ENCODE data around the gene GABRB1. TPM values are rescaled to one million over a fixed set of nuclear protein-coding genes. Genes with fewer than 3 reads are reported as not detected.
"Not testable (repeated sequence)": the region's sequence is repeated elsewhere in the genome, so short reads cannot be mapped to it uniquely, and the experiment has no call there.

GABRB1 gene
- total RNA-seq, 4 donors from 2014 or later = not detected

DNA sequence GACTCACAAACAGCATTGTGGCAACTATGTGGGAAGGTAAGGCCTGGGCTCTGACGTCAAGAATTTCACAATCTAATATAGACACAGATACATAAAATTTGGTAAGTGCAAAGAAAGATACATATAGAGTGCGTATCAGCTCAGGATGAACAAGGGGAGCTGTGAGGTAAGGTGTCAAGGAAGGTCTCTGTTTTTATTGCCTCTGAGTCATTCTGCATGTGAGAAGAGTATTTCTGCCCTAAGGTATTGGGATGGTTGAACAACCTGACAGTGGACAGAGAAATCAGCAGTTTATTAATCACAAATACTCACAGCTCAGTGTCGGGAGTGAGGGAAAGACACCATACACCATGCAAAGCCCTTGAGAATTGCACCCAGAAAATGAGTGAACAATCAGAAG is 342.3 kb downstream of the GABRB1 start:
- no peak for DNase-seq (ENCODE audit: low spot score in 2 of 2)
- 89 to 90% methylated on average over 3 of the region's 3 CpGs for WGBS, 2 donors
- TF ChIP-seq POLR2A (IDR thresholded peaks at IDR 0.05) = no peak
- TF ChIP-seq, protein P1, sequence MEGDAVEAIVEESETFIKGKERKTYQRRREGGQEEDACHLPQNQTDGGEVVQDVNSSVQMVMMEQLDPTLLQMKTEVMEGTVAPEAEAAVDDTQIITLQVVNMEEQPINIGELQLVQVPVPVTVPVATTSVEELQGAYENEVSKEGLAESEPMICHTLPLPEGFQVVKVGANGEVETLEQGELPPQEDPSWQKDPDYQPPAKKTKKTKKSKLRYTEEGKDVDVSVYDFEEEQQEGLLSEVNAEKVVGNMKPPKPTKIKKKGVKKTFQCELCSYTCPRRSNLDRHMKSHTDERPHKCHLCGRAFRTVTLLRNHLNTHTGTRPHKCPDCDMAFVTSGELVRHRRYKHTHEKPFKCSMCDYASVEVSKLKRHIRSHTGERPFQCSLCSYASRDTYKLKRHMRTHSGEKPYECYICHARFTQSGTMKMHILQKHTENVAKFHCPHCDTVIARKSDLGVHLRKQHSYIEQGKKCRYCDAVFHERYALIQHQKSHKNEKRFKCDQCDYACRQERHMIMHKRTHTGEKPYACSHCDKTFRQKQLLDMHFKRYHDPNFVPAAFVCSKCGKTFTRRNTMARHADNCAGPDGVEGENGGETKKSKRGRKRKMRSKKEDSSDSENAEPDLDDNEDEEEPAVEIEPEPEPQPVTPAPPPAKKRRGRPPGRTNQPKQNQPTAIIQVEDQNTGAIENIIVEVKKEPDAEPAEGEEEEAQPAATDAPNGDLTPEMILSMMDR (IDR thresholded peaks at IDR 0.05) = no peak
- intact Hi-C loops (cut with DNase I; ENCODE audit: low total_unique reads) = no loop called here
- H3K4me3 ChIP-seq (ENCODE audit: low read depth, poor library complexity, severe bottlenecking) = no peak overlapping the region

DNA sequence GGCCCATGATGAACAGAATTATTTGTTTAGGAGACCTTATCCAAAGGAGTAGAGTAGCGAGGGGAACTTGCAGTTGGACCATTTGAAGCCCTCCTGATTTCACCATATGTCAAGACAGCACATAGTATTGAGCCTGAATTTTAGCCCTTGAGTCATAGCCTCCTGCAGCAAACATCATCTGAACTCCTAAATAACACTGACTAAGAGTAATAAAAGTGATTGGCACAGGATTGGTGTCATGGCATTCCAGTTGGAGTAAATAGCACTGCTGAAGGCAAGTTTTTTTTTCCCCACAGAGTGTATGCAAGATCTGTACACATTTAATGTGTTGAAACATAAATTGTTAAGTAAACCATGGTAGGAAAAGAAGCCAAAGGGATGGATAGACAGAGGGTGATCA is 343.1 kb downstream of the GABRB1 start:
- TF ChIP-seq POLR2A (IDR thresholded peaks at IDR 0.05) = no peak
- TF ChIP-seq, protein P1 (IDR thresholded peaks at IDR 0.05) = no peak
- WGBS, 2 donors = 87 to 92% methylated on average over 1 of the region's 1 CpG
- DNase-seq (ENCODE audit: low spot score in 2 of 2) = no peak
- H3K4me3 ChIP-seq (ENCODE audit: low read depth, poor library complexity, severe bottlenecking) = no peak overlapping the region
- intact Hi-C loops (cut with DNase I; ENCODE audit: low total_unique reads) = no loop called here

DNA sequence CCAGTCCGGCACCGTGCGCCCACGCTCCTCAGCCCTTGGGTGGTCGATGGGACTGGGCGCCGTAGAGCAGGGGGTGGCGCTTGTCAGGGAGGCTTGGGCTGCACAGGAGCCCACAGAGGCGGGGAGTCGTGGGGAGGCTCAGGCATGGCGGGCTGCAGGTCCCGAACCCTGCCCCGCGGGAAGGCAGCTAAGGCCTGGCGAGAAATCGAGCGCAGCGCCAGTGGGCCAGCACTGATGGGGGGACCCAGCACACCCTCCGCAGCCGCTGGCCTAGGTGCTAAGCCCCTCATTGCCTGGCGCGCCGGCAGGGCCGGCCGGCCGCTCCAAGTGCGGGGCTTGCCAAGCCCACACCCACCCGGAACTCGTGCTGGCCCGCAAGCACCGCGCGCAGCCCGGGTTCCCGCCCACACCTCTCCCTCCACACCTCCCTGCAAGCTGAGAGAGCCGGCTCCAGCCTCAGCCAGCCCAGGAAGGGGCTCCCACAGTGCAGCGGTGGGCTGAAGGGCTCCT is 346.7 kb downstream of the GABRB1 start:
- H3K4me3 ChIP-seq (ENCODE audit: low read depth, poor library complexity, severe bottlenecking); DNase-seq (ENCODE audit: low spot score in 2 of 2); intact Hi-C loops (cut with DNase I; ENCODE audit: low total_unique reads): not testable (repeated sequence)
- WGBS, 2 donors = 95% methylated on average over 36 to 37 of the region's 37 CpGs

DNA sequence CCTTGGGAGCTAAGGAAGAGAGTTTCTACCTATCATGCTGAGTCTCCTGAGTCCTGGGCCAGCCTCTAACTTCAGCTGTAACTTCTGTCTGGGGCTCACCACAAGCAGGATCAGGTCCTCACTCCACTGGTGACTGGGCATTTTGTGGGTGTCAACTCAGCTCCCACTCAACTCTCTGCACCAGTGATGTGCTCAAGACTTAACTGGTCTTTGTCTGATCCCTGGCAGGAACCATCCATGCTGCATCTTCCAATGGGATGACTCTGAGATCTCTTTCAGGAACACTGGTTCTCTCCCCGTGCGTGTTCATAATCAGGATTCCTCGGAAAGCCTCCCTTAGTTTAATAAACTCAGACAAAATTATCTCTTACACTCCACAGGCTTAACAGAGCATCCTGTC is 349.8 kb downstream of the GABRB1 start:
- intact Hi-C loops (cut with DNase I; ENCODE audit: low total_unique reads) = no loop called here
- no peak for DNase-seq (ENCODE audit: low spot score in 2 of 2)
- TF ChIP-seq, protein P1 (IDR thresholded peaks at IDR 0.05) = no peak
- no peak for TF ChIP-seq POLR2A (IDR thresholded peaks at IDR 0.05)
- 96 to 97% methylated on average over 3 of the region's 3 CpGs for WGBS, 2 donors
- H3K4me3 ChIP-seq (ENCODE audit: low read depth, poor library complexity, severe bottlenecking) = no peak overlapping the region

GRCh38 chr4:47382846-47383360 is 351.5 kb downstream of the GABRB1 start:
- 50 to 51% methylated on average over 2 of the region's 2 CpGs for WGBS, 2 donors
- DNase-seq (ENCODE audit: low spot score in 2 of 2) = no peak
- intact Hi-C loops (cut with DNase I; ENCODE audit: low total_unique reads) = no loop called here
- H3K4me3 ChIP-seq (ENCODE audit: low read depth, poor library complexity, severe bottlenecking) = no peak overlapping the region
- no peak for TF ChIP-seq POLR2A (IDR thresholded peaks at IDR 0.05)
- TF ChIP-seq, protein P1 (IDR thresholded peaks at IDR 0.05) = no peak

- WGBS, 2 donors = 1 to 3% methylated on average over 4 of the region's 4 CpGs
- intact Hi-C loops (cut with DNase I; ENCODE audit: low total_unique reads) = no loop called here
- DNase-seq (ENCODE audit: low spot score in 2 of 2) = no peak
- TF ChIP-seq POLR2A (IDR thresholded peaks at IDR 0.05) = no peak
- TF ChIP-seq, protein P1 (IDR thresholded peaks at IDR 0.05) = no peak
- H3K4me3 ChIP-seq (ENCODE audit: low read depth, poor library complexity, severe bottlenecking) = no peak overlapping the region
Measured at GRCh38 chr4:47383829-47384427, 352.6 kb downstream of the GABRB1 start.
